ENCODE data around the gene PTMA. TPM values are rescaled to one million over a fixed set of nuclear protein-coding genes. Genes with fewer than 3 reads are reported as not detected.

The PTMA gene
- total RNA-seq, 4 donors from 2014 or later = 683 to 866 (median 805) TPM

- no peaks in the 10 kb centered on the region for H3K9me3 ChIP-seq
- no peaks in the 10 kb centered on the region for H3K27me3 ChIP-seq
Measured at GRCh38 chr2:231714639-231715498, 6.5 kb downstream of the PTMA start.

GRCh38 chr2:231715499-231715837 is 7.1 kb downstream of the PTMA start:
- Histone ChIP-seq H3K27me3 (no peaks in the 10 kb centered on the region), H3K27ac (no peak overlapping the region), H3K4me3 (no peak overlapping the region), H3K36me3 (peaks cover 0 to 27% of the 10 kb centered on the region in 2 donors), H3K9me3 (no peaks in the 10 kb centered on the region), H3K4me1 (peaks cover 0 to 50% (median 33%) of the 10 kb centered on the region in 3 donors)
- no peak for ATAC-seq
- 0 to 29% methylated on average over 1 to 5 of the region's 5 CpGs for WGBS, 2 donors (ENCODE audit: low coverage in 1 of 2)
- TF ChIP-seq EP300 (IDR thresholded peaks at IDR 0.05) (no peak), POLR2A (IDR thresholded peaks at IDR 0.05) (no peak), POLR2AphosphoS5 (IDR thresholded peaks at IDR 0.05) (no peak), CTCF (IDR thresholded peaks at IDR 0.05) (no peak)

More at GRCh38 chr2:231714639-231715498, 6.5 kb downstream of the PTMA start:
- no peak overlapping the region for H3K4me3 ChIP-seq
- TF ChIP-seq POLR2A (IDR thresholded peaks at IDR 0.05) = no peak
- no peak for TF ChIP-seq EP300 (IDR thresholded peaks at IDR 0.05)
- TF ChIP-seq POLR2AphosphoS5 (IDR thresholded peaks at IDR 0.05) = no peak
- TF ChIP-seq CTCF (IDR thresholded peaks at IDR 0.05) = peak; percentile 89 to 95 (median 92)
- peaks cover 0 to 27% of the 10 kb centered on the region in 2 donors for H3K36me3 ChIP-seq
- H3K4me1 ChIP-seq = peaks cover 0 to 53% (median 33%) of the 10 kb centered on the region in 3 donors
- no CpG with 5 or more reads among the region's 17 CpGs for WGBS, 2 donors (ENCODE audit: low coverage in 1 of 2)
- H3K27ac ChIP-seq = peak overlapping the region in 3 of 4 donors; percentile 78 to 85 (median 82)
- no peak for ATAC-seq

GRCh38 chr2:231715988-231716616 is 7.8 kb downstream of the PTMA start:
- no peak for TF ChIP-seq CTCF (IDR thresholded peaks at IDR 0.05)
- TF ChIP-seq EP300 (IDR thresholded peaks at IDR 0.05) = no peak
- no peak for TF ChIP-seq POLR2A (IDR thresholded peaks at IDR 0.05)
- WGBS, 2 donors (ENCODE audit: low coverage in 1 of 2) = 60% methylated on average over 1 of the region's 8 CpGs; no CpG with 5 or more reads in 1 of the 2 donors
- no peak for ATAC-seq
- no peaks in the 10 kb centered on the region for H3K27me3 ChIP-seq
- no peak overlapping the region for H3K4me3 ChIP-seq
- peaks cover 0 to 27% of the 10 kb centered on the region in 2 donors for H3K36me3 ChIP-seq
- H3K9me3 ChIP-seq = no peaks in the 10 kb centered on the region
- H3K4me1 ChIP-seq = peaks cover 0 to 45% (median 33%) of the 10 kb centered on the region in 3 donors
- no peak overlapping the region for H3K27ac ChIP-seq

GRCh38 chr2:231716666-231717280 is 8.4 kb downstream of the PTMA start:
- TF ChIP-seq CTCF (IDR thresholded peaks at IDR 0.05) (no peak), POLR2A (IDR thresholded peaks at IDR 0.05) (no peak), POLR2AphosphoS5 (IDR thresholded peaks at IDR 0.05) (no peak), EP300 (IDR thresholded peaks at IDR 0.05) (no peak)
- Histone ChIP-seq H3K27me3 (no peaks in the 10 kb centered on the region), H3K9me3 (no peaks in the 10 kb centered on the region), H3K36me3 (peaks cover 0 to 23% of the 10 kb centered on the region in 2 donors), H3K27ac (no peak overlapping the region), H3K4me3 (no peak overlapping the region), H3K4me1 (peaks cover 0 to 39% (median 27%) of the 10 kb centered on the region in 3 donors)
- no peak for ATAC-seq
- 81% methylated on average over 10 of the region's 11 CpGs; no CpG with 5 or more reads in 1 of the 2 donors for WGBS, 2 donors (ENCODE audit: low coverage in 1 of 2)
